Activated CD4-positive, alpha-beta memory T cell treated with anti-CD3 and anti-CD28 coated beads for 36 hours (primary cell): ENCODE data around the gene ENKUR. TPM values are rescaled to one million over a fixed set of nuclear protein-coding genes. Genes with fewer than 3 reads are reported as not detected.
"Not testable (repeated sequence)": the region's sequence is repeated elsewhere in the genome, so short reads cannot be mapped to it uniquely, and the experiment has no call there.

Experiments used
- CTCF ChIA-PET: fragments of 350-600 bp; sonication (Branson Sonifier 250); formaldehyde crosslinking; loops from one replicate; lab custom pipeline; 2021; ENCODE audit warnings: antibody characterized with exemption, inconsistent platforms; lab: Charles Lee
- POLR2A ChIA-PET: fragments of 350-600 bp; sonication (Branson Sonifier 250); formaldehyde crosslinking; loops from one replicate; lab custom pipeline; 2021; ENCODE audit warnings: antibody characterized with exemption; lab: Charles Lee
- DNase-seq: peaks from one replicate; pipeline ENCODE4 v3.0.0-alpha.2; 2020
- H3K27ac Mint-ChIP-seq: one replicate; pipeline ENCODE4 v1.8.0; 2021; ENCODE audit warnings: mixed read lengths
- H3K27me3 Mint-ChIP-seq: one replicate; pipeline ENCODE4 v1.8.0; 2021; ENCODE audit warnings: mixed read lengths
- H3K36me3 Mint-ChIP-seq: one replicate; pipeline ENCODE4 v1.8.0; 2021; ENCODE audit warnings: mixed read lengths
- H3K4me1 Mint-ChIP-seq: one replicate; pipeline ENCODE4 v1.8.0; 2021; ENCODE audit warnings: low read depth, mixed read lengths
- H3K4me3 Mint-ChIP-seq: one replicate; pipeline ENCODE4 v1.8.0; 2021; ENCODE audit warnings: mild to moderate bottlenecking, mixed read lengths
- H3K9me3 Mint-ChIP-seq: one replicate; pipeline ENCODE4 v1.8.0; 2021; ENCODE audit warnings: mixed read lengths
- intact Hi-C: fragments of 100-400 bp; cut with micrococcal nuclease; formaldehyde crosslinking; loops from one replicate; pipeline ENCODE4 v1.15.1; 2023
- total RNA-seq, 2 experiments: library from RNA; stranded (reverse); gene quantifications; one replicate each; pipeline ENCODE4 v1.2.3, GENCODE V29; 2021

The ENKUR gene
- total RNA-seq, 2 experiments from 2014 or later: not detected

GRCh38 chr10:24988831-24989640 lies 26.9 kb downstream of the ENKUR start:
- DNase-seq: no peak
- no peaks in the 10 kb centered on the region for H3K4me1 Mint-ChIP-seq
- no peak overlapping the region for H3K27ac Mint-ChIP-seq
- no peak overlapping the region for H3K4me3 Mint-ChIP-seq
- intact Hi-C loops: no loop called here
- H3K36me3 Mint-ChIP-seq: no peaks in the 10 kb centered on the region
- H3K27me3 Mint-ChIP-seq: peaks cover 4% of the 10 kb centered on the region
- H3K9me3 Mint-ChIP-seq: no peaks in the 10 kb centered on the region
- POLR2A ChIA-PET: no interaction called here
- CTCF ChIA-PET: interaction anchor here (0.6 to 4.5 kb wide), 5 partner anchors 168 to 371 kb away, joined by 3 to 21 read pairs (median 5); no protein-coding TSS in a partner anchor

DNA sequence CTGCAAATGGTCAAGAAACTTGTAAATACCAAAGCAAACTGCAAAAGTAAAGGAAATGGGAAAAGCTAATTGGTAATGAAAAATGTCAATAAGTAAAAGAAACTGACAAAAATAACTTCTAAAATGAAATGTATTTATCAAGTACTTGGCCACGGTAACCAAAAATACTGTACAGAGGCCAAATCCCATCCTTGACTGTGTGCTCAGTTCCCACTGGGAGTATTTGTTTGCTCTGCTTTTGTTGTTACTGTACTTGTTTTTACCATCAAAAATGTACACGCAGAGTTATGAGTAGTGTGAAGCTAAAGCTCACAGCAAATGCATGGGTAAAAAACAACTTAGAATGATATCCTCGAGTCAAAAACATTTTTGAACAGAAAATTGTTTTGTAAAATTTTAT lies 31.1 kb downstream of the ENKUR start:
- Mint-ChIP-seq H3K36me3 (no peaks in the 10 kb centered on the region), H3K27me3 (no peaks in the 10 kb centered on the region), H3K27ac (no peak overlapping the region), H3K4me1 (peaks cover 7% of the 10 kb centered on the region), H3K9me3 (no peaks in the 10 kb centered on the region), H3K4me3 (no peak overlapping the region)
- intact Hi-C loops: no loop called here
- no peak for DNase-seq
- POLR2A ChIA-PET: no interaction called here
- CTCF ChIA-PET: no interaction called here

GRCh38 chr10:24983946-24984345 lies 32.0 kb downstream of the ENKUR start:
- peaks cover 7% of the 10 kb centered on the region for H3K4me1 Mint-ChIP-seq
- no peak for DNase-seq
- intact Hi-C loops: no loop called here
- POLR2A ChIA-PET: no interaction called here
- no peaks in the 10 kb centered on the region for H3K36me3 Mint-ChIP-seq
- CTCF ChIA-PET: no interaction called here
- H3K27me3 Mint-ChIP-seq: no peaks in the 10 kb centered on the region
- no peaks in the 10 kb centered on the region for H3K9me3 Mint-ChIP-seq
- no peak overlapping the region for H3K27ac Mint-ChIP-seq
- H3K4me3 Mint-ChIP-seq: no peak overlapping the region

- no peaks in the 10 kb centered on the region for H3K36me3 Mint-ChIP-seq
- H3K4me1 Mint-ChIP-seq: peaks cover 7% of the 10 kb centered on the region
- no peaks in the 10 kb centered on the region for H3K27me3 Mint-ChIP-seq
Observed at GRCh38 chr10:24983130-24983529, 32.8 kb downstream of the ENKUR start.

GRCh38 chr10:24982319-24983112 lies 33.4 kb downstream of the ENKUR start:
- Mint-ChIP-seq H3K4me3 (no peak overlapping the region), H3K4me1 (peaks cover 7% of the 10 kb centered on the region), H3K36me3 (no peaks in the 10 kb centered on the region), H3K27ac (no peak overlapping the region), H3K9me3 (no peaks in the 10 kb centered on the region), H3K27me3 (no peaks in the 10 kb centered on the region)
- ChIA-PET CTCF (interaction anchor here (0.9 kb wide), 1 partner anchor 364 kb away, joined by 3 read pairs; no protein-coding TSS in a partner anchor), POLR2A (no interaction called here)
- no peak for DNase-seq
- intact Hi-C loops: no loop called here

More at GRCh38 chr10:24983130-24983529, 32.8 kb downstream of the ENKUR start:
- ChIA-PET CTCF (no interaction called here), POLR2A (no interaction called here)
- Mint-ChIP-seq H3K9me3 (no peaks in the 10 kb centered on the region), H3K27ac (no peak overlapping the region), H3K4me3 (no peak overlapping the region)
- intact Hi-C loops: no loop called here
- DNase-seq: no peak

- H3K27ac Mint-ChIP-seq: no peak overlapping the region
- no peak for DNase-seq
- H3K4me3 Mint-ChIP-seq: no peak overlapping the region
- H3K27me3 Mint-ChIP-seq: no peaks in the 10 kb centered on the region
- H3K9me3 Mint-ChIP-seq: no peaks in the 10 kb centered on the region
- H3K36me3 Mint-ChIP-seq: no peaks in the 10 kb centered on the region
- intact Hi-C loops: no loop called here
- ChIA-PET POLR2A (no interaction called here), CTCF (interaction anchor here (0.9 kb wide), 1 partner anchor 363 kb away, joined by 3 read pairs; no protein-coding TSS in a partner anchor)
- H3K4me1 Mint-ChIP-seq: peaks cover 7% of the 10 kb centered on the region
Observed at GRCh38 chr10:24981161-24981710, 34.7 kb downstream of the ENKUR start.

GRCh38 chr10:24979685-24980084 lies 36.3 kb downstream of the ENKUR start:
- Mint-ChIP-seq H3K9me3 (no peaks in the 10 kb centered on the region), H3K4me3 (no peak overlapping the region), H3K27me3 (no peaks in the 10 kb centered on the region), H3K4me1 (peaks cover 7% of the 10 kb centered on the region), H3K27ac (no peak overlapping the region), H3K36me3 (no peaks in the 10 kb centered on the region)
- intact Hi-C loops: no loop called here
- ChIA-PET POLR2A (no interaction called here), CTCF (no interaction called here)
- no peak for DNase-seq

DNA sequence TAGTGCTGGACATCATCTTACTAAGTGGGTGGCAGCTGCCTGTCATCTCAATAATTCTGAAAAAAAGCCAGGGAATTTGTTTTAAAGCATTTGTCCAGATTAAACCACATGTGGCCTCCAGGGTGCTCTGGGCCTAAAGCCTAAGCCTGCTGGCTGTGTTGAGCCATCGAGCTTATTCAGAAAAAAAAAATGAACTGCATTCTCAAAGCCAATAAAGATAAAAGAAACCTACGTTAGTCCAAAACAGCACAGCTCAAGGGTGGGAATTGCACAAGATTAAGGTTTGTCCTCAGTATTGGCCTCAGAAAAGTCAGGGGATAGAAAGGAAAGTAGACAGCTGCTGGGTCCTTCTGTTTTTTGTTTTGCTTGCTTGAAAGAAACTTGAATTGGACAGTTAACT lies 41.0 kb downstream of the ENKUR start:
- intact Hi-C loops: no loop called here
- H3K36me3 Mint-ChIP-seq: no peaks in the 10 kb centered on the region
- no peak for DNase-seq

DNA sequence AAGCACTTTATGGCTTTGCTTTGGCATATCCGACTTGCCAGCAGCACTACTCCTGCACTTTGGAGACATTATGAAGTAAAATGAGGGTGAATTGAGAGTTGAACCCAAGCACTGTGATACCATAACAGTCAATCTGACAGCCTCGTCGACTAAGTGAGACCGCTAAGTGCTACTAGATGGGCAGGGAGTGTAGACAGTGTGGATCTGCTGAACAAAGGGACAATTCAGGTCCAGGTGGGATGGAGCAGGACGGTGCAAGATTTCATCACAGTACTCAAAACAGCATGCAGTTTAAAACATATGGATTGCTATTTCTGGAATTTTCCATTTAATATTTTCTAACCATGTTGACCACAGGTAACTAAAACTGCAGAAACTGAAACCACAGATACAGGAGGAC lies 42.8 kb downstream of the ENKUR start:
- ChIA-PET CTCF (interaction anchor here (1.4 kb wide), 1 partner anchor 17 kb away, joined by 5 read pairs; no protein-coding TSS in a partner anchor), POLR2A (no interaction called here)
- no peak overlapping the region for H3K4me3 Mint-ChIP-seq
- no peaks in the 10 kb centered on the region for H3K27me3 Mint-ChIP-seq
- no peak for DNase-seq
- H3K36me3 Mint-ChIP-seq: no peaks in the 10 kb centered on the region
- peaks cover 2% of the 10 kb centered on the region for H3K4me1 Mint-ChIP-seq
- intact Hi-C loops: no loop called here
- no peak overlapping the region for H3K27ac Mint-ChIP-seq
- no peaks in the 10 kb centered on the region for H3K9me3 Mint-ChIP-seq

More for the DNA sequence above, 41.0 kb downstream of the ENKUR start:
- H3K4me3 Mint-ChIP-seq: no peak overlapping the region
- no peaks in the 10 kb centered on the region for H3K9me3 Mint-ChIP-seq
- peaks cover 2% of the 10 kb centered on the region for H3K4me1 Mint-ChIP-seq
- POLR2A ChIA-PET: no interaction called here
- H3K27ac Mint-ChIP-seq: no peak overlapping the region
- no peaks in the 10 kb centered on the region for H3K27me3 Mint-ChIP-seq
- CTCF ChIA-PET: interaction anchor here (0.7 kb wide), 1 partner anchor 84 kb away, joined by 3 read pairs; no protein-coding TSS in a partner anchor

- ChIA-PET CTCF (no interaction called here), POLR2A (no interaction called here)
- H3K27me3 Mint-ChIP-seq: no peaks in the 10 kb centered on the region
- H3K27ac Mint-ChIP-seq: no peak overlapping the region
- H3K9me3 Mint-ChIP-seq: no peaks in the 10 kb centered on the region
- intact Hi-C loops: no loop called here
- no peaks in the 10 kb centered on the region for H3K36me3 Mint-ChIP-seq
- H3K4me1 Mint-ChIP-seq: peaks cover 2% of the 10 kb centered on the region
- H3K4me3 Mint-ChIP-seq: no peak overlapping the region
- no peak for DNase-seq
Observed at GRCh38 chr10:24971374-24971773, 44.6 kb downstream of the ENKUR start.

DNA sequence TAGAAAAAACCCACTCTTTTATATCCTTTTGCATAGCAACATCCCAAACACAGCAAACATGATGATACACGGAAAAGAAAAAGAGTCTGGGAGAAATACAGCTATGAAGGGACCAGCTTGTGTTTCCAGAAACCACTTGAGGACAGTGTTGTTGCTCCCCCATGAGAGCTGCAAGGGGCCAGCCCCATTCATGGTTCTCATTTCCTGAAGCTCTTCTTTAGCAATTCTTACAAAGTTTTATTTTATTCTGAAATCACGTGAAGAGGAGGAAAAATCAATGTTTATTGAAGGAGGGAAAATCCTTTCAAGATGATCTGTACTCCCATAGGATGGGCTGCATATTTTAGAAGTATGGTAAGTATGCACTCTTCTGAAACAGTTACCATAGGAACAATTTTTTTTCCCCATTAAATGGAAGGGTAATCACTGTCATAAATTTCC lies 46.1 kb downstream of the ENKUR start:
- DNase-seq: no peak
- no peaks in the 10 kb centered on the region for H3K36me3 Mint-ChIP-seq
- H3K27me3 Mint-ChIP-seq: no peaks in the 10 kb centered on the region
- H3K4me3 Mint-ChIP-seq: no peak overlapping the region
- H3K9me3 Mint-ChIP-seq: no peaks in the 10 kb centered on the region
- peaks cover 2% of the 10 kb centered on the region for H3K4me1 Mint-ChIP-seq
- intact Hi-C loops: no loop called here
- POLR2A ChIA-PET: no interaction called here
- CTCF ChIA-PET: no interaction called here
- no peak overlapping the region for H3K27ac Mint-ChIP-seq

DNA sequence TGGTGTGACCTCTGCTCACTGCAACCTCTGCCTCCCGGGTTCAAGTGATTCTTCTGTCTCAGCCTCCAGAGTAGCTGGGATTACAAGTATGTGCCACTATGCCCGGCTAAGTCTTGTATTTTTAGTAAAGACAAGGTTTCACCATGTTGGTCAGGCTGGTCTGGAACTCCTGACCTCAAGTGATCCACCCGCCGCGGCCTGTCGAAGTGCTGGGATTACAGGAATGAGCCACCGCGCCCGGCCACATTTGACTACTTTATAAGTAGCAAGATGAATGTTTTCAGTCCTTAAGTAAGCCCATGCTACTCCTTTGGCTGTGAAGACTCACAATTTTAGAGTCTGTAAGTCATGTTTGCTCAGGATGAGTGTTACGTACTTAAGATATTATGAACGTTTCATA lies 47.0 kb downstream of the ENKUR start:
- CTCF ChIA-PET: interaction anchor here (0.7 kb wide), 1 partner anchor 292 kb away, joined by 3 read pairs; no protein-coding TSS in a partner anchor
- DNase-seq, H3K36me3 Mint-ChIP-seq, H3K9me3 Mint-ChIP-seq, POLR2A ChIA-PET, H3K27me3 Mint-ChIP-seq, H3K4me3 Mint-ChIP-seq, H3K27ac Mint-ChIP-seq, H3K4me1 Mint-ChIP-seq, intact Hi-C loops: not testable (repeated sequence)
